HG03439 (cell line): ENCODE results near the gene STK26.
"Not testable (repeated sequence)": the region's sequence is repeated elsewhere in the genome, so short reads cannot be mapped to it uniquely, and the experiment has no call there.

Experiments used
- ATAC-seq: cut with Tn5 transposase; IDR thresholded peaks from one replicate; pipeline ENCODE4 v1.9.1; 2021; ENCODE audit warnings: mild to moderate bottlenecking, moderate library complexity; ENCODE audit not compliant: unreplicated experiment

Gene STK26

GRCh38 chrX:132092439-132093065, 69.5 kb downstream of the STK26 start:
- ATAC-seq, result peak; percentile 80

GRCh38 chrX:132093239-132093860, 70.2 kb downstream of the STK26 start:
- ATAC-seq, result no peak

- ATAC-seq, result no peak
Observed at GRCh38 chrX:132094164-132094563, 71.1 kb downstream of the STK26 start.

DNA sequence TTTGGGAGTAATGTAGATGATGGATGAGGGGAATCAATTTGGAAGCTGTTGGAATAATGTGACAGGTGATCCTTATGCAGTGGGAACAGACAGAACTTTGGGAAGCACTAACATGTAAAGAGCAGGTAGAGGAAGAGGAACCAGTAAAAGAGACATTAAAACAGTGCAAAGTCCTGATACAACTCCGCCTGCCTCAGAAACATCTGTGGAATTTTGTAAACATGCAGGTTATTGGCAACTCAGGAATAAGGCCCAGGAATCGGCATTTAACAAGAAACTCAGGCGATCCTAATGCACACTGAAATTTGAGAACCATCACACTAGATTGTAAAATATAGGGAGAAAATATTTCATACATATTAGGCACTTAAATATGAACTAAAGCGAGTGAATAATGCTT, 75.6 kb downstream of the STK26 start:
- not testable (repeated sequence) for ATAC-seq

DNA sequence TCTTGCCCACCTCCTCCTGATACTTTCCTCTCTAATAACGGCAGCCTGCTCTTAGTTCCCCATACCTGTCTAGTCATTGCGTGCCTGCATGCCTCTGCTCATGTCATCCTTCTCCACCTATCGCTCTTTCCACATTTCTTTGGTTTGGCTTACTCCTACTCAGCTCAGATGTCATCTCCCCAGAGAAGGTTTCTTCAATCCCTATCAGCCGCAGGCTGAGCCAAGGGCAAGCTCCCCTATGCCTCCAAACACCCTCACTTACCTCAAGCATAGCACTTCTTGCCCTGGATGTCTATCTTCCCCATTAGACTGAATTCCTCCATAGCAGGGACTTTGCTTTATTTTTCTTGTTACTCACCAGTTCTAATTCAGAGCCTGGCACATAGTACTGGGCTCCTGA, 78.1 kb downstream of the STK26 start:
- ATAC-seq, result no peak

DNA sequence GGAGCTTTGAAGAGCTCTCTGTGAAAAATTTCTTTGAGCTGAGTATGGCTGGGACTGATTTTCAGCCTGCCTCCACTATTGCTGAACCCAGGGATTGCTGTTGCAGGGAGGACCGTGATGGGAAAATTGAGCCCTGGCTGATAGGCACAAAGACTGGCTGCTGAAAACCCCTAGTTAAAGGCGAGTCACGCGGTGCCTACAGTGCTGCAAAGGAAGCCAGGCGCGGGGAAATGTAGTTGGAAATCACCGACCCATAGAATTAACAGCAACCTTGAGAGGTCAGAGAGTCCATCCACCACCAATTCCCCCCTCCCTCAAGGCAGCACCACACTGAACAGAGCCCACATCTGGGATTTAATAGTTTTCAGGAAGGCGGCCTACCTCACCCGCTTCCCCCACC, 78.7 kb downstream of the STK26 start:
- ATAC-seq, result no peak

DNA sequence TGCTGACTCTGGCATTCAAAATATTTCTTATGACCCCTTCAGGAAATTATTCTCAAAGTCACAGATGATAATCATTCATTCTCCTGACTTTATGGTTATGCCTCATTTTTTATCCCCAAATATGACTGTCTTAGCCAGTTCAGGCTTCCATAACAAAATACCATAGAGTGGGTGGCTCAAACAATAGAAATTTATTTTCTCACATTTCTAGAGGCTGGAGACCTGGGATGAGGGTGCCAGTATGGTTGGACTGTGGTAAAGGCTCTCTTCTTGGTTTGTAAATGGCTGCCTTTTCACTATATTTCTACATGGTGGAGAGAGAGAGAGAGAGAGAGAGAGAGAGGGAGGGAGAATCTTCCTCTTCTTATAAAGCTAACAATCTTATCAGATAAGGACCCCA, 84.2 kb downstream of the STK26 start:
- ATAC-seq, result no peak

GRCh38 chrX:132114607-132115006, 91.5 kb downstream of the STK26 start:
- ATAC-seq, result no peak

GRCh38 chrX:132115792-132116191, 92.7 kb downstream of the STK26 start:
- ATAC-seq, result no peak

DNA sequence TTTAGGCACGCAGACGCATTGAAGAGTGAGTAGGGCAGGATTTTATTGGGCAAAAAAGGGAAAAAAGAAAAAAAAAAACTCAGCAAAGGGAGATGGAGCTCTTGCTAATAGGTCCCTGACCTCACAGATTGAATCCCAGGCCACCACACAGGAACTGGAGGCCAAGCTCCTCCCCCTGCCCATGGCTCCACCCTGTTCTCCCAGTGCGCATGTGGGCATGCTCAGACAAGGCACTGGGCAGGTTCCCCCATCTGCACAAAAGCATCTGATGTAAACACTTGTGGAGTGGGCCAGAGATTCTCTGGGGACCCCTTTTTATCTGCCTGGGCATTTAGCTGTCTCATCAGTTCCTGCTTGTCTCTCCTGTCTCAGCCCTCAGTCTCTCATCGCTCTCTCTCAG, 95.3 kb downstream of the STK26 start:
- no peak for ATAC-seq

DNA sequence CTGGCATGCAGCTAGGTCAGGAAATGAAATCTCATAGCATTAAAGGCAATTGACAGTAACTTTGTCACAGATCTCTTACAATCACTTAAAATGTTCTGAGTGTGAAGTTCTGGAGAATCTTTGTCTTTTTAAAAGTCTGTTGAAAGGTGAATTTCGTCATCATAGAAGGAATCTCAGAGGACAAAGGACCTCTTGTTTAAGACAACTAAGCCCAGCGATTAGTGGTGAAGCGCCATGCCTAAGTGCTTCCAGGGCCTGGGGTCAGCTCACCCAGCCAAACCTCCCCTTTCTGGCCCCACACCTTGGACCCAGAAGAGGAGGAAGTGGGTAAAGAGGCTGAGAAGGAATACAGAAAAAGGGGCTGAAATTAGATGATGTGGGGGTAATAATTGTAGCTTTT, 96.2 kb downstream of the STK26 start:
- no peak for ATAC-seq

GRCh38 chrX:132119821-132120515, 96.9 kb downstream of the STK26 start:
- no peak for ATAC-seq

- ATAC-seq, result no peak
Observed at GRCh38 chrX:132120913-132121312, 97.8 kb downstream of the STK26 start.
